ENCODE measurements around the gene APOA4.

DNA sequence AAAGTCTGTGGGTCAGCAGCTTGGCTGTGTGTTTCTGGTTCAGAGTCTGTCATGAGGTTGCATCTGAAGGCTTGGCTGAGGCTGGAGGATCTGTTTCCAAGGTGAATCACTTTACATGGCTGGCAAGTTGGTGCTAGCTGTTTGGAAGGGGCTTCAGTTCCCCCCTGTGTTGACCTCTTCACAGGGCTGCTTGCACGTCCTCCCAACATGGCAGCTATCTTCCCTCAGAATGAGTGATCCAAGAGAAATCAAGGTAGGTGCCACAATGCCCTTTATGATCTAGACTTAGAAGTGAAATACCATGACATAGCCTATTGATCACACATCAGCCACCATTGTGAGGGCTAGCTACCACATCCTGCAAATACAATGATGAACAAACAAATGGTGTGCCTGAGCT is 9.9 kb downstream of the APOA4 start:
- TF ChIP-seq, protein P1, sequence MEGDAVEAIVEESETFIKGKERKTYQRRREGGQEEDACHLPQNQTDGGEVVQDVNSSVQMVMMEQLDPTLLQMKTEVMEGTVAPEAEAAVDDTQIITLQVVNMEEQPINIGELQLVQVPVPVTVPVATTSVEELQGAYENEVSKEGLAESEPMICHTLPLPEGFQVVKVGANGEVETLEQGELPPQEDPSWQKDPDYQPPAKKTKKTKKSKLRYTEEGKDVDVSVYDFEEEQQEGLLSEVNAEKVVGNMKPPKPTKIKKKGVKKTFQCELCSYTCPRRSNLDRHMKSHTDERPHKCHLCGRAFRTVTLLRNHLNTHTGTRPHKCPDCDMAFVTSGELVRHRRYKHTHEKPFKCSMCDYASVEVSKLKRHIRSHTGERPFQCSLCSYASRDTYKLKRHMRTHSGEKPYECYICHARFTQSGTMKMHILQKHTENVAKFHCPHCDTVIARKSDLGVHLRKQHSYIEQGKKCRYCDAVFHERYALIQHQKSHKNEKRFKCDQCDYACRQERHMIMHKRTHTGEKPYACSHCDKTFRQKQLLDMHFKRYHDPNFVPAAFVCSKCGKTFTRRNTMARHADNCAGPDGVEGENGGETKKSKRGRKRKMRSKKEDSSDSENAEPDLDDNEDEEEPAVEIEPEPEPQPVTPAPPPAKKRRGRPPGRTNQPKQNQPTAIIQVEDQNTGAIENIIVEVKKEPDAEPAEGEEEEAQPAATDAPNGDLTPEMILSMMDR (IDR thresholded peaks at IDR 0.05), result no peak
- no peak for TF ChIP-seq POLR2A (IDR thresholded peaks at IDR 0.05)

Measured in uterus (tissue), 2 donors.